GM12878 (cell line): ENCODE data around the gene KLF15. TPM values are rescaled to one million over a fixed set of nuclear protein-coding genes. Genes with fewer than 3 reads are reported as not detected.

ENCODE experiments used
- ATAC-seq: fragments of 200-7000 bp; cut with Tn5 transposase; 3 replicates; pipeline ENCODE4 v1.9.1; 2020; ENCODE audit warnings: mild to moderate bottlenecking, moderate library complexity
- BruUV-seq: library from RNA; stranded (reverse); fragments of 400-500 nt; replicated peaks from 2 replicates; lab custom pipeline; 2021; lab: Mats Ljungman, UMichigan
- CTCF ChIA-PET: fragments of 300-600 bp; sonication (Branson Sonifier 250); formaldehyde crosslinking; extraction: SDS; loops from one replicate; lab custom pipeline; 2021; ENCODE audit warnings: inconsistent platforms; lab: Yijun Ruan, JAX
- POLR2A ChIA-PET: fragments of 350-600 bp; formaldehyde crosslinking; extraction: SDS; loops from one replicate; lab custom pipeline; 2021; ENCODE audit warnings: inconsistent platforms; lab: Charles Lee
- RAD21 ChIA-PET: fragments of 300-600 bp; sonication (Branson Sonifier 250); formaldehyde crosslinking; loops from one replicate; lab custom pipeline; 2023; ENCODE audit warnings: antibody characterized with exemption; ENCODE audit not compliant: unreplicated experiment; lab: Charles Lee
- SMC1A ChIA-PET: fragments of 300-600 bp; sonication (Branson Sonifier 250); formaldehyde crosslinking; loops from one replicate; lab custom pipeline; 2023; ENCODE audit not compliant: unreplicated experiment, uncharacterized antibody; lab: Charles Lee
- DNase-seq: peaks from one replicate; pipeline ENCODE4 v3.0.0-alpha.2; 2011; ENCODE audit warnings: low read depth, low spot score
- FAIRE-seq: peaks from 3 replicates; lab custom pipeline; 2011; peaks lifted over from hg19 to GRCh38; lab: Jason Lieb, UNC
- H2AFZ ChIP-seq: 2 replicates; pipeline ENCODE4 v1.6.0; 2011; ENCODE audit warnings: low read depth, low read length, control low read depth; ENCODE audit not compliant: control insufficient read depth
- H3K27ac ChIP-seq: 2 replicates; pipeline ENCODE4 v1.5.1; 2011; ENCODE audit warnings: control low read depth; ENCODE audit not compliant: control insufficient read depth, insufficient read depth
- H3K27me3 ChIP-seq, 2 experiments: replicated peaks in 1 of 2; 2 replicates each; pipeline versions ENCODE4 v1.6.0 to v1.6.1; 2011; ENCODE audit warnings: low read length in 1 of 2; ENCODE audit not compliant: control insufficient read depth in 2 of 2, insufficient read depth in 2 of 2
- H3K36me3 ChIP-seq, 2 experiments: 2 replicates each; pipeline ENCODE4 v1.5.1; 2011; ENCODE audit warnings: low read length in 1 of 2; ENCODE audit not compliant: control insufficient read depth in 2 of 2, insufficient read depth in 2 of 2
- H3K4me1 ChIP-seq: 2 replicates; pipeline ENCODE4 v1.6.1; 2011; ENCODE audit warnings: mild to moderate bottlenecking, low read length, moderate library complexity, mixed read lengths; ENCODE audit not compliant: control insufficient read depth, insufficient read depth
- H3K4me2 ChIP-seq: 2 replicates; pipeline ENCODE4 v1.6.0; 2011; ENCODE audit warnings: control low read depth; ENCODE audit not compliant: control insufficient read depth, insufficient read depth
- H3K4me3 ChIP-seq: fragments of 200-600 bp; sonication (generic); 2 replicates; pipeline ENCODE4 v1.5.1; 2016
- H3K79me2 ChIP-seq: 2 replicates; pipeline ENCODE4 v1.6.0; 2011; ENCODE audit warnings: low read length; ENCODE audit not compliant: control insufficient read depth, insufficient read depth
- H3K9ac ChIP-seq: 2 replicates; pipeline ENCODE4 v1.8.0; 2011; ENCODE audit warnings: low read length, control low read depth, mixed read lengths; ENCODE audit not compliant: control insufficient read depth, insufficient read depth
- H3K9me3 ChIP-seq: replicated peaks from 3 replicates; pipeline ENCODE4 v1.5.1; 2011; ENCODE audit warnings: mild to moderate bottlenecking, low read length; ENCODE audit not compliant: control insufficient read depth, insufficient read depth
- H4K20me1 ChIP-seq: 2 replicates; pipeline ENCODE4 v1.6.0; 2011; ENCODE audit not compliant: control insufficient read depth, insufficient read depth
- CHD2 ChIP-seq: IDR thresholded peaks from 2 replicates; pipeline ENCODE4 v1.6.1; 2011; ENCODE audit warnings: low read depth, low read length, improper control_type of control experiment, borderline replicate concordance
- IRF3 ChIP-seq: fragments of 450-650 bp; IDR thresholded peaks from 2 replicates; pipeline ENCODE4 v1.6.1; 2014; ENCODE audit warnings: mild to moderate bottlenecking
- IRF4 ChIP-seq: IDR thresholded peaks from 2 replicates; pipeline ENCODE4 v1.6.1; 2011; ENCODE audit warnings: low read depth, low read length
- IRF5 ChIP-seq: fragments of 450-650 bp; IDR thresholded peaks from 2 replicates; pipeline ENCODE4 v1.6.1; 2017; ENCODE audit warnings: borderline replicate concordance
- JUNB ChIP-seq: IDR thresholded peaks from 2 replicates; pipeline ENCODE4 v1.6.1; 2016; ENCODE audit warnings: antibody characterized with exemption, mild to moderate bottlenecking
- MAX ChIP-seq: IDR thresholded peaks from 2 replicates; pipeline ENCODE4 v1.6.1; 2012; ENCODE audit warnings: low read depth, low read length, improper control_type of control experiment
- MEF2A ChIP-seq: IDR thresholded peaks from 2 replicates; pipeline ENCODE4 v1.6.1; 2011; ENCODE audit warnings: low read depth, mild to moderate bottlenecking, low read length, moderate library complexity; ENCODE audit not compliant: insufficient read depth
- MXI1 ChIP-seq: fragments of 150-350 bp; IDR thresholded peaks from 2 replicates; pipeline ENCODE4 v1.6.1; 2011; ENCODE audit warnings: low read depth, mild to moderate bottlenecking, inconsistent platforms, low read length, improper control_type of control experiment
- NFXL1 ChIP-seq: fragments of 450-650 bp; IDR thresholded peaks from 2 replicates; pipeline ENCODE4 v1.6.1; 2017; ENCODE audit warnings: antibody characterized with exemption, mild to moderate bottlenecking, borderline replicate concordance
- PAX5 ChIP-seq: IDR thresholded peaks from 2 replicates; pipeline ENCODE4 v1.6.1; 2011; ENCODE audit warnings: low read depth, low read length, borderline replicate concordance
- PBX3 ChIP-seq: IDR thresholded peaks from 2 replicates; pipeline ENCODE4 v1.6.1; 2011; ENCODE audit warnings: mild to moderate bottlenecking, low read depth, low read length, moderate library complexity; ENCODE audit not compliant: insufficient replicate concordance
- PML ChIP-seq: IDR thresholded peaks from 2 replicates; pipeline ENCODE4 v1.6.1; 2012; ENCODE audit warnings: low read length, inconsistent platforms
- RFX5 ChIP-seq: IDR thresholded peaks from 2 replicates; pipeline ENCODE4 v1.6.1; 2011; ENCODE audit warnings: low read depth, low read length, improper control_type of control experiment
- SMAD1 ChIP-seq: fragments of 450-650 bp; IDR thresholded peaks from 2 replicates; pipeline ENCODE4 v1.6.1; 2018; ENCODE audit warnings: mild to moderate bottlenecking, low read depth; ENCODE audit not compliant: partially characterized antibody
- SMC3 ChIP-seq: IDR thresholded peaks from 2 replicates; pipeline ENCODE4 v1.6.1; 2011; ENCODE audit warnings: low read length, improper control_type of control experiment, borderline replicate concordance
- TCF7 ChIP-seq: IDR thresholded peaks from 2 replicates; pipeline ENCODE4 v1.6.1; 2014; ENCODE audit warnings: antibody characterized with exemption, borderline replicate concordance
- ZBTB33 ChIP-seq: fragments of 450-650 bp; IDR thresholded peaks from 2 replicates; pipeline ENCODE4 v1.6.1; 2017; ENCODE audit warnings: mild to moderate bottlenecking
- ZNF274 ChIP-seq: IDR thresholded peaks from one replicate; pipeline ENCODE4 v1.8.0; 2011; ENCODE audit not compliant: insufficient read length, insufficient read depth
- WGBS: methylation state at CpG from one replicate; pipeline ENCODE4 v1.1.6; 2016; ENCODE audit warnings: low lambda C conversion rate; ENCODE audit not compliant: insufficient replicate concordance, insufficient coverage; ENCODE audit errors: missing lambda C conversion rate; 5-methylcytosine and 5-hydroxymethylcytosine counted together
- in situ Hi-C: fragments of 300-500 bp; cut with MboI; formaldehyde crosslinking; loops from 9 replicates; pipeline ENCODE4 v1.14.3; 2018; ENCODE audit warnings: mixed read lengths
- intact Hi-C: fragments of 100-400 bp; cut with micrococcal nuclease; formaldehyde crosslinking; loops from one replicate; pipeline ENCODE4 v1.14.2; 2022; ENCODE audit not compliant: unreplicated experiment
- polyA plus RNA-seq, 11 experiments: library from polyadenylated mRNA; depleted of rRNA in 4 of 11; unstranded in 6 of 11; stranded (reverse) in 5 of 11; fragments of >200 nt; fragmentation: Nextera tagmentation in 4 of 11; fragmentation: Illumina TruSeq in 1 of 11; extraction: Ambion mirVana in 4 of 11; extraction: Trizol in 1 of 11; gene quantifications; 1 replicate in 1 of 11; 2 replicates in 10 of 11; pipeline versions ENCODE4 v1.2.1 to v1.2.3, GENCODE V29; 2011 to 2016; ENCODE audit warnings: inconsistent platforms in 2 of 11, missing spikeins in 2 of 11, low read depth in 1 of 11
- total RNA-seq, 4 experiments: library from RNA; depleted of rRNA in 3 of 4; stranded (reverse); fragments of >200 nt in 3 of 4; fragmentation: Illumina TruSeq in 1 of 4; extraction: Trizol in 1 of 4; gene quantifications; 2 replicates each; pipeline versions ENCODE4 v1.2.1 to v1.2.3, GENCODE V29; 2013 to 2021

Gene KLF15
- total and polyA plus RNA-seq, 10 of the 15 experiments (the other 5 are each of a cell fraction or from before 2014, with no cell fraction given), result 0.15 TPM; not detected in 9

- BruUV-seq, result no TSS peak
- SMC1A ChIA-PET, result interaction anchor here (1.0 kb wide), 1 partner anchor 108 kb away, joined by 3 read pairs; no protein-coding TSS in a partner anchor
- Histone ChIP-seq H3K27me3 (peaks cover 11 to 23% of the 10 kb centered on the region in 2 experiments), H3K4me3 (no peak overlapping the region), H3K9me3 (no peaks in the 10 kb centered on the region), H3K27ac (no peak overlapping the region), H4K20me1 (no peaks in the 10 kb centered on the region), H3K79me2 (no peaks in the 10 kb centered on the region), H3K4me1 (no peaks in the 10 kb centered on the region), H2AFZ (no peak overlapping the region), H3K36me3 (no peaks in the 10 kb centered on the region), H3K4me2 (no peak overlapping the region), H3K9ac (no peak overlapping the region)
- FAIRE-seq, result no peak
- 67% methylated on average over 8 of the region's 8 CpGs for WGBS
- ATAC-seq, result no peak
- in situ Hi-C loops, result no loop called here
- POLR2A ChIA-PET, result no interaction called here
- DNase-seq, result no peak
- intact Hi-C loops, result no loop called here
- CTCF ChIA-PET, result interaction anchor here (0.6 kb wide), 1 partner anchor 400 kb away, joined by 4 read pairs; no protein-coding TSS in a partner anchor
- RAD21 ChIA-PET, result no interaction called here
- TF ChIP-seq SMC3 (no peak), MAX (no peak), CHD2 (no peak), SMAD1 (no peak), RFX5 (no peak), MXI1 (no peak), PBX3 (no peak), PML (no peak), IRF3 (no peak), JUNB (no peak), ZNF274 (no peak), IRF4 (no peak), IRF5 (no peak), ZBTB33 (no peak), PAX5 (no peak), MEF2A (no peak), NFXL1 (no peak), TCF7 (no peak)
Measured at GRCh38 chr3:126353694-126354321, 3.4 kb downstream of the KLF15 start.
